GM18867 (cell line): ENCODE data around the gene HK3.

Experiments
- ATAC-seq: cut with Tn5 transposase; IDR thresholded peaks from one replicate; pipeline ENCODE4 v1.9.1; 2021; ENCODE audit warnings: mild to moderate bottlenecking, moderate library complexity; ENCODE audit not compliant: unreplicated experiment

The HK3 gene

DNA sequence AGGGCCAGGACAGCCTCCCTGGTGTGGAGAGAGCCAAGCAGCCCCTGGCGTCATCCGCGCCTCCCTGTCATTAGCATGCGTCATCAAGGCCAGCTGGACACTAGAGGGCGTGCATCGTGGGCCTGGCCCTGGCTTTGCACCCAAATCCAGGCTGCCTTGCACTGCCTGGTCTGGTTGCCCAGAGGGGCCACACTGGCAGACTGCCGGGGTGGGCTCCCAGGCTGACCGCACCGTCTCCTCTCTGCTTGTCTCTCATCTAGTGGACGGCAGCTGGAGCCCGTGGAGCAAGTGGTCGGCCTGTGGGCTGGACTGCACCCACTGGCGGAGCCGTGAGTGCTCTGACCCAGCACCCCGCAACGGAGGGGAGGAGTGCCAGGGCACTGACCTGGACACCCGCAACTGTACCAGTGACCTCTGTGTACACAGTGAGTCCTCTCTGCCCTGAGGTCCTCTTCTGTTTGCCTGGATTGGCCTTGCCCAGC, 29.0 kb downstream of the HK3 start:
- no peak for ATAC-seq

DNA sequence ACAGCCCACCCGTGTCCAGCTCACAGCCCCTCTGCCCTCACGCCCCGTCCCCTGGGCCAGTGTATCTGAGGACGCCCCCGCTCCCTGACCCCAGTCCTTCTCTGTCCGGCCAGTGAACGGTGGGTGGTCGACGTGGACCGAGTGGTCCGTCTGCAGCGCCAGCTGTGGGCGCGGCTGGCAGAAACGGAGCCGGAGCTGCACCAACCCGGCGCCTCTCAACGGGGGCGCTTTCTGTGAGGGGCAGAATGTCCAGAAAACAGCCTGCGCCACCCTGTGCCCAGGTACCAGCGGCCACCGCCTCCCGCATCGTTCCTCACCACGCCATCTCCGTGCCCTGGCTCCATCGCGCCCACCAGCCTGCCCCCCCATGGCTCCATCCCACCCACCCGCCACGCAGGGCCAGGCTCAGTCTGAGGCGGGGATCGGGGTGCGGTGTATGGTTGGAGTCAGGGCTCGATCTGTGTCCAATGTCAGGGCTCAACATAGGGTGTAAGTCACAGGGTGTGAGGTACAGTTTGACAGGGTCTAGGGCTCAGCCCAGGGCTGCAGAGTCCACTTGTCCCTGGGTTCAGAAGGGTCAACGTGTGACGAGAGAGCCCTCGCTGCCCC, 29.5 kb downstream of the HK3 start:
- no peak for ATAC-seq

GRCh38 chr5:176868731-176869130, 30.4 kb downstream of the HK3 start:
- no peak for ATAC-seq

GRCh38 chr5:176868126-176868525, 31.0 kb downstream of the HK3 start:
- ATAC-seq: no peak

- ATAC-seq: no peak
Observed at GRCh38 chr5:176866707-176867310, 32.3 kb downstream of the HK3 start.

- no peak for ATAC-seq
Observed at GRCh38 chr5:176865964-176866363, 33.2 kb downstream of the HK3 start.

DNA sequence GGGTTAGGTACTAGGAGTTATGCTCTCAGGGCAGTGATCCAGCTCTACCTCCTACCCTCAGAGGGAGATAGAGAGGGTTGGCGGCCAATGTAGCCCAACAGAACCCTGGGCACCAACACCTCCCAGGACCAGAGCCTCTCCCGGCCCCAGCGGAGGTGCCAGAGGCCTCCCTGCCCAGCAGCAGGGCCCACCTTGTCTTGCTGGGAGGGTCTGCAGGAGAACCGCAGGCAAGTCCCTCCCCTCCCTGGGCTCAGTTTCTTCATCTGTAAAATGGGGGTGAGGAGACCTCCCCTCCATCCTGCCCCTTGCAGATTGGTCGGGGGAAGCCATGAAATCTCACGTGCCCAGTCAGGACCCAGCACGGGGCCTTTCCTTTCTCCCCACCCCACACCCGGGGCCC, 34.4 kb downstream of the HK3 start:
- no peak for ATAC-seq

- no peak for ATAC-seq
Observed at GRCh38 chr5:176863765-176864098, 35.4 kb downstream of the HK3 start.

GRCh38 chr5:176863041-176863764, 35.9 kb downstream of the HK3 start:
- no peak for ATAC-seq

DNA sequence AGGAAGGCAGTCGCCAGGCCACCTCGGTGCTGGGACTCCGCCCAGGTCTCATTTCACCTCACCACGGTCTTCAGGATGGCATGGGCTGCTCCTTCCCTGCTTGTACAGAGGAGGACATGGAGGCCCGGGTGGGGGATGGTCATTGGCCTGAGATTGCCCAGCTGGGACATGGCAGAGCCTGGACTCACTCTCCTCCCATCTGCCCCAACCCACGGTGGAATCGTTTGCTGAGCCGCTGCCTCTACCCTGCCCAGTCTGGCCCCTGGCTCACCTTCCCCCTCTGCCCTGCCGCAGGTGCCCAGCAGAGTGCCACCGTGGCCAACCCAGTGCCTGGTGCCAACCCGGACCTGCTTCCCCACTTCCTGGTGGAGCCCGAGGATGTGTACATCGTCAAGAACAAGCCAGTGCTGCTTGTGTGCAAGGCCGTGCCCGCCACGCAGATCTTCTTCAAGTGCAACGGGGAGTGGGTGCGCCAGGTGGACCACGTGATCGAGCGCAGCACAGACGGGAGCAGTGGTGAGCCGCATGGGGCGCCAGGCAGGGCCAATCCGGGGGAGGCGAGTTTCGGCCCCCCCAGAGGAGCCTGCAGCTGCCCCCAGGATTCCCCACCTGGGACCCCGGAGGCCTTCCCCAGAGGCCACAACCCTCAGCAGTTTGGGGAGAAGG, 36.7 kb downstream of the HK3 start:
- no peak for ATAC-seq

DNA sequence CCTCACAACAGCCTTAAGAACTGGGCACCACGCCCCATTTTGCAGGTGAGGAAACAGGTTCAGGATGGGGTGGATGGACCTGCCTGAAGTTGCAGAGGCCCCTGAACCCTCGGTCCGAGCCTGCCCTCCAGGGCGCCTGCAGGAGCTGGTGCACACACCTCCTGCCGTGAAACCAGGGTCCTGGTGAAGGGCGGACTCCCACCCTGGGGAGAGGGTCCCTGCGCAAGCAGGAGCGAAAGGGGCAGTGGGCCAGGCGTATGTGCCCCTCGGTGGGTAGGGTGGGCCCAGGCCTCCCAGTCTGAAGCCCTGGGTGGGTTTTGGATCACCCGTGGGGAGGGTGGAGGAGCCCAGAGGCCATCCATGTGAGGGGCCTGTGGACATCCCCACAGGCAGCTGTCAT, 37.9 kb downstream of the HK3 start:
- ATAC-seq: no peak

GRCh38 chr5:176860381-176860780, 38.8 kb downstream of the HK3 start:
- no peak for ATAC-seq

GRCh38 chr5:176859916-176860315, 39.2 kb downstream of the HK3 start:
- ATAC-seq: no peak

- ATAC-seq: no peak
Observed at GRCh38 chr5:176857894-176858273, 41.3 kb downstream of the HK3 start.

GRCh38 chr5:176857216-176857893, 41.8 kb downstream of the HK3 start:
- ATAC-seq: no peak

- no peak for ATAC-seq
Observed at GRCh38 chr5:176856746-176857145, 42.4 kb downstream of the HK3 start.

DNA sequence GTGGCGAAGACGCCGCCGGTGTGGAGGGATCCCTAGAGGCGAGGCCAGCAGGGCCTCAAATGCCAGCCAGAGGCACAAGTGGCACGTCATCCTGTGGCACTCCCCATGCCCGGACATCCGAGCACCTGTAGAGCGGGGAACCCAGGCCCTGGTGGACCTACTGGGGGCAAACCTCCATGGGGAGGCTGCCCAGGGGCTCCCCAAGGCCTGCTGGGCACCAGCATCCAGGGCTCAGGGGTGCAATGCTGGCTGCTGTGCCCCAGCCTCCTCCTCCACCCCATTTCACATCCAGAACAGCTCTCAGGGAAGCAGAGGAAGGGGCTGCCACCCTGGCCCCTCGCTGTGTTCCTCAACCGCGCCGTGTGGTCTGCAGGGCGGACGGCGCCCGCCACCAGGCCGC, 43.5 kb downstream of the HK3 start:
- ATAC-seq: no peak

- ATAC-seq: no peak
Observed at GRCh38 chr5:176854164-176854563, 45.0 kb downstream of the HK3 start.

DNA sequence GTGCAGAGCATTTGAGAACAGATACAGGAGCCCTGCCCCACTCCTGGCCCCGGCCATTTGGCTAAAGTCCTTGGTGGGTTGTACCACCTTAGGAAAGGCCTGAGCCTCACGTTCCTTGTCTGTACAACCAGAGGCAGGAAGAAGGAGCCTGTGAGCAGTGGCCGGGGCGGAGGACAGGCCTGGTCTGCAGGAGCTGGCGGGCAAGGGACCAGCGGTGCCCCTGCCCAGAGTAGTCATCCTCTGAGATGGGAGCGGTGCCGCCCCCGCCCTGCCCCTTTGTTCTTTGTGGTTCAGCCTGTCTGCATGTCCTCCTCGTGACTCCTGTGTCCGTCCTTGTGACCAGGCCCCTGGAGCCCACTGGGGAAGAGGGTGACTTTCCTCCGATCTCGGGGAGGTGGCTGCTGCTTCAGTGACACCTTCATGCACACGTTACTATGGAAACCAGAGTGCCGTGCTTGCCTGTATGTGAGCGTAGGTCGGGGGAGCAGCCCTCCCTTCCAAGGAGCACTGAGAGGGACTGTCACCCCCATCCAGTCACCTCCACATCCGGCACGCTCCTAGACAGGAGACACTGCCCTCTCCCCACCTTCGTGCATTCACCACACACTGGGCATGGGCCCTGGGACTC, 45.9 kb downstream of the HK3 start:
- ATAC-seq: no peak

DNA sequence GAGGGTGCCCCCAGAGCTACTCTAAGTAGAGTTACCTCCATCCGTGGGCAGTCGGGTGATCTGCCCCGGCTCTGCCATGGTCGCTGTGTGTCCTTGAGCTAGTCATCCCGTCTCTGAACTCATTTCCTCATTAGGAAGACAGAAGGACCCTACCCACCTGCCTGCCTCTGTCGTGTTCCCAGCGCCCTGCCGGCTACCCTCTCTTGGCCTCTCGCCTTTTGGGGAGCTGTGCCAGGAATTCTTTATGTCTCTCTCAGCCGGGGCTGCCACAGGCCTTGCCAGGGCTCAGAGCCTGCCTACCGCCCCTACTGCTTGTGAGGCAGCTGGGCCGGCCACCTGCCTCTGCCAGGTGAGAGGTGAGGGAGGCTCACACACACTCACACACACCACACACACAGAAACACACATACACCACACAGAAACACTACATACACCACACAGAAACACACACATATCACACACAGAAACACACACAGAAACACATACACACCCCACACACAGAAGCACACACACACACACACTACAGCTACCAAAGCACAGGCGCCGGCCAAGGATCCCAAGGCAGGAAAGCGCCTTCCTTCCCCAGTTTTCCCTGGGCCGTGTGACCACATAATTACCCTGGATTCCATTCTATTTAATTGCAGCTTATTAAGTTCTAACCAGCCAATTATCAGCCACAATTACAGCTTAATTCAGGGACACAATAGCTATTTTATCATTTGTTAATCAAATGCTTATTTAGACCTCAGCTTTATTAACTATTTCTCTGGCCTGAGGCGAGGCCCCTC, 47.1 kb downstream of the HK3 start:
- ATAC-seq: no peak
